Measurements from ENCODE around the gene PLXDC2. TPM values are rescaled to one million over a fixed set of nuclear protein-coding genes. Genes with fewer than 3 reads are reported as not detected.

Gene PLXDC2
- total RNA-seq, 1 experiment from 2014 or later = 38.7 TPM

DNA sequence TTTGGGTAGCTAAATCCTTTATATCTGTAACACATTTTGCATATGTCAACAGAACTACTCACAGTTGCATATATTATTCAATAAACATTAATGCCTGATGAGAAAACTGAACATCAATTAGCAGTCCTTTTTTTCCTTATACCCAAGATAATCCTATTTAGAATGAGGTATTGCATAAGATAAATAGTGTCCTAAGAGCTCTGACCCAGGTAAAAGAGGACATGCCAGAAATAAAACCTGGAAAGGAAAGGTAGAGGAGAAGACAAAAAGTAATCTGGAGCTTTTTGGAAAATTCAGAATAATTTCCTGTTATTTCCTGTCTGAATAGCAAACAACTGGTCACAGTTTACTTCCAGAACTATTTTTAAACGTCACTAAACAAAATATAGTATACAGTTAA lies 204.4 kb downstream of the PLXDC2 start:
- no peak overlapping the region for H3K9ac ChIP-seq (ENCODE audit: extremely low read depth, insufficient read length, low read length)
- H3K27ac ChIP-seq (ENCODE audit: insufficient read length, low read depth, low read length) = no peak overlapping the region
- no peak overlapping the region for H3K56ac ChIP-seq (ENCODE audit: insufficient read length, low read depth, low read length)
- H3K9me3 ChIP-seq (ENCODE audit: control insufficient read depth, low read depth, low read length) = no peaks in the 10 kb centered on the region
- H3K14ac ChIP-seq (ENCODE audit: insufficient read depth, low read length) = no peak overlapping the region
- no peak overlapping the region for H4K91ac ChIP-seq (ENCODE audit: insufficient read length, low read depth, low read length)
- H3K79me2 ChIP-seq (ENCODE audit: insufficient read depth, low read length) = no peaks in the 10 kb centered on the region
- no peak overlapping the region for H2AFZ ChIP-seq (ENCODE audit: low read length)
- no peaks in the 10 kb centered on the region for H3K79me1 ChIP-seq (ENCODE audit: insufficient read depth, low read depth, low read length, poor library complexity, severe bottlenecking)
- no peak overlapping the region for H2BK15ac ChIP-seq (ENCODE audit: low read depth, low read length)
- H3K27me3 ChIP-seq (ENCODE audit: insufficient read depth, low read length) = no peaks in the 10 kb centered on the region
- Mint-ChIP-seq H3K4me3 (no peak overlapping the region), H3K27ac (no peak overlapping the region), H3K9me3 (no peaks in the 10 kb centered on the region), H3K36me3 (ENCODE audit: insufficient read depth in 1 of 3, low read depth in 3 of 3) (peaks cover 0 to 4% (median 0%) of the 10 kb centered on the region in 3 experiments; a peak in 2 of 7 replicates), H3K27me3 (ENCODE audit: low read depth) (no peaks in the 10 kb centered on the region), H3K4me1 (peaks cover 14 to 17% of the 10 kb centered on the region in 2 experiments)
- H3K4ac ChIP-seq (ENCODE audit: low read depth, low read length) = no peak overlapping the region
- no peak overlapping the region for H4K5ac ChIP-seq (ENCODE audit: insufficient read length, low read depth, low read length)
- no peak overlapping the region for H3K18ac ChIP-seq (ENCODE audit: insufficient read length, low read depth, low read length)
- TF ChIP-seq, protein P1, sequence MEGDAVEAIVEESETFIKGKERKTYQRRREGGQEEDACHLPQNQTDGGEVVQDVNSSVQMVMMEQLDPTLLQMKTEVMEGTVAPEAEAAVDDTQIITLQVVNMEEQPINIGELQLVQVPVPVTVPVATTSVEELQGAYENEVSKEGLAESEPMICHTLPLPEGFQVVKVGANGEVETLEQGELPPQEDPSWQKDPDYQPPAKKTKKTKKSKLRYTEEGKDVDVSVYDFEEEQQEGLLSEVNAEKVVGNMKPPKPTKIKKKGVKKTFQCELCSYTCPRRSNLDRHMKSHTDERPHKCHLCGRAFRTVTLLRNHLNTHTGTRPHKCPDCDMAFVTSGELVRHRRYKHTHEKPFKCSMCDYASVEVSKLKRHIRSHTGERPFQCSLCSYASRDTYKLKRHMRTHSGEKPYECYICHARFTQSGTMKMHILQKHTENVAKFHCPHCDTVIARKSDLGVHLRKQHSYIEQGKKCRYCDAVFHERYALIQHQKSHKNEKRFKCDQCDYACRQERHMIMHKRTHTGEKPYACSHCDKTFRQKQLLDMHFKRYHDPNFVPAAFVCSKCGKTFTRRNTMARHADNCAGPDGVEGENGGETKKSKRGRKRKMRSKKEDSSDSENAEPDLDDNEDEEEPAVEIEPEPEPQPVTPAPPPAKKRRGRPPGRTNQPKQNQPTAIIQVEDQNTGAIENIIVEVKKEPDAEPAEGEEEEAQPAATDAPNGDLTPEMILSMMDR (conservative IDR thresholded peaks at IDR 0.05) = no peak
- no peak overlapping the region for H4K8ac ChIP-seq (replicated peaks; ENCODE audit: insufficient read length, low read depth, low read length)
- no peak overlapping the region for H3K23ac ChIP-seq (ENCODE audit: insufficient read length, low read depth, low read length)
- no peaks in the 10 kb centered on the region for H3K23me2 ChIP-seq (ENCODE audit: insufficient read length, low read depth, low read length, poor library complexity, severe bottlenecking)
- no peak overlapping the region for H2BK5ac ChIP-seq (ENCODE audit: insufficient read length, low read length)
- no peak for DNase-seq
- no peak overlapping the region for H2BK20ac ChIP-seq (ENCODE audit: low read depth, low read length, poor library complexity, severe bottlenecking)
- no peak overlapping the region for H2AK5ac ChIP-seq (ENCODE audit: insufficient read length, low read length)
- no peaks in the 10 kb centered on the region for H4K20me1 ChIP-seq (ENCODE audit: control insufficient read depth, insufficient read depth, insufficient read length)
- no peak overlapping the region for H3T11ph ChIP-seq (ENCODE audit: low read length)
- peaks cover 2% of the 10 kb centered on the region; the same call in 1 of the 2 replicates for H3K4me1 ChIP-seq (ENCODE audit: insufficient read depth, low read length)
- no peak overlapping the region for H2BK120ac ChIP-seq (ENCODE audit: low read depth, low read length, poor library complexity, severe bottlenecking)
- WGBS (ENCODE audit: extremely low coverage, insufficient read length, low lambda C conversion rate) = no CpG with 5 or more reads among the region's 1 CpG
- no peak overlapping the region for H2BK12ac ChIP-seq (ENCODE audit: insufficient read length, low read depth, low read length)
- no peak overlapping the region for H3K4me2 ChIP-seq (ENCODE audit: insufficient read depth, insufficient read length, low read length)

Measured in H9 (cell line).